IMR-90 (cell line): ENCODE data around the gene SLC1A1. TPM values are rescaled to one million over a fixed set of nuclear protein-coding genes. Genes with fewer than 3 reads are reported as not detected.

Experiments
- ATAC-seq: fragments of 200-7000 bp; cut with Tn5 transposase; 2 replicates; pipeline ENCODE4 v1.9.1; 2020; ENCODE audit warnings: low read depth, mild to moderate bottlenecking, moderate library complexity
- Bru-seq: library from RNA; stranded (reverse); fragments of 400-500 nt; gene quantifications from one replicate; lab custom pipeline; 2021; lab: Mats Ljungman, UMichigan
- BruChase-seq, 2 experiments: library from RNA; stranded (reverse); fragments of 400-500 nt; gene quantifications; one replicate each; lab custom pipeline; 2021; lab: Mats Ljungman, UMichigan
- BruUV-seq: library from RNA; stranded (reverse); fragments of 400-500 nt; replicated peaks from 2 replicates; lab custom pipeline; 2021; lab: Mats Ljungman, UMichigan
- CTCF ChIA-PET: fragments of 300-600 bp; formaldehyde crosslinking; extraction: SDS; loops from one replicate; lab custom pipeline; 2021; ENCODE audit warnings: antibody characterized with exemption; lab: Yijun Ruan, JAX
- POLR2A ChIA-PET: fragments of 300-600 bp; sonication (Branson Sonifier 250); formaldehyde crosslinking; loops from one replicate; lab custom pipeline; 2022; ENCODE audit warnings: antibody characterized with exemption; ENCODE audit not compliant: unreplicated experiment; lab: Charles Lee
- DNase-seq: peaks from one replicate; pipeline ENCODE4 v3.0.0; 2013
- H2AFZ ChIP-seq: replicated peaks from 2 replicates; pipeline ENCODE3; 2013; ENCODE audit warnings: low read length, mild to moderate bottlenecking; ENCODE audit not compliant: poor library complexity
- H2AK5ac ChIP-seq: 2 replicates; pipeline ENCODE4 v1.6.1; 2013; ENCODE audit warnings: low read depth, low read length, inconsistent platforms
- H2AK9ac ChIP-seq: replicated peaks from 2 replicates; pipeline ENCODE3; 2013; ENCODE audit warnings: mild to moderate bottlenecking, low read depth, low read length, moderate library complexity; ENCODE audit not compliant: poor library complexity
- H2BK120ac ChIP-seq: 2 replicates; pipeline ENCODE4 v1.6.1; 2013; ENCODE audit warnings: low read depth, low read length, inconsistent platforms
- H2BK15ac ChIP-seq: 3 replicates; pipeline ENCODE4 v1.6.1; 2013; ENCODE audit warnings: low read depth, low read length, inconsistent platforms
- H2BK20ac ChIP-seq: 2 replicates; pipeline ENCODE4 v1.6.1; 2013; ENCODE audit warnings: low read depth, mild to moderate bottlenecking, inconsistent platforms, low read length, moderate library complexity
- H2BK5ac ChIP-seq: 2 replicates; pipeline ENCODE4 v1.6.1; 2013; ENCODE audit warnings: mild to moderate bottlenecking, low read depth, low read length, inconsistent platforms; ENCODE audit not compliant: poor library complexity, severe bottlenecking
- H3K14ac ChIP-seq: replicated peaks from 2 replicates; pipeline ENCODE4 v1.6.1; 2013; ENCODE audit warnings: low read depth, low read length, inconsistent platforms
- H3K18ac ChIP-seq: 2 replicates; pipeline ENCODE4 v1.6.1; 2013; ENCODE audit warnings: low read depth, low read length, control low read depth
- H3K23ac ChIP-seq: 2 replicates; pipeline ENCODE4 v1.6.1; 2013; ENCODE audit warnings: low read depth, low read length, inconsistent platforms
- H3K27ac ChIP-seq: 2 replicates; pipeline ENCODE4 v1.5.1; 2013; ENCODE audit warnings: mild to moderate bottlenecking, control low read depth, low read length; ENCODE audit not compliant: insufficient read depth
- H3K27me3 ChIP-seq: 2 replicates; pipeline ENCODE4 v1.6.1; 2013; ENCODE audit warnings: low read length; ENCODE audit not compliant: control insufficient read depth, insufficient read depth
- H3K36me3 ChIP-seq: 2 replicates; pipeline ENCODE4 v1.6.1; 2013; ENCODE audit warnings: low read length, mixed read lengths; ENCODE audit not compliant: control insufficient read depth, insufficient read depth
- H3K4ac ChIP-seq: 2 replicates; pipeline ENCODE4 v1.6.1; 2013; ENCODE audit warnings: low read depth, low read length, inconsistent platforms
- H3K4me1 ChIP-seq: 2 replicates; pipeline ENCODE4 v1.6.1; 2013; ENCODE audit warnings: low read length, mixed read lengths; ENCODE audit not compliant: control insufficient read depth, insufficient read depth
- H3K4me2 ChIP-seq: 2 replicates; pipeline ENCODE4 v1.6.1; 2013; ENCODE audit warnings: low read depth, mild to moderate bottlenecking, control low read depth, low read length, moderate library complexity
- H3K4me3 ChIP-seq: 2 replicates; pipeline ENCODE4 v1.5.1; 2013; ENCODE audit warnings: low read depth, mild to moderate bottlenecking, control low read depth, low read length, moderate library complexity; ENCODE audit not compliant: insufficient read depth
- H3K56ac ChIP-seq: 2 replicates; pipeline ENCODE4 v1.6.1; 2013; ENCODE audit warnings: low read length, inconsistent platforms; ENCODE audit not compliant: insufficient read depth; ENCODE audit errors: extremely low read depth
- H3K79me1 ChIP-seq, 2 experiments: 2 replicates each; pipeline ENCODE4 v1.6.1; 2013; ENCODE audit warnings: low read length in 2 of 2, inconsistent platforms in 1 of 2, low read depth in 1 of 2
- H3K9ac ChIP-seq: 2 replicates; pipeline ENCODE4 v1.6.1; 2013; ENCODE audit warnings: low read depth, low read length, control low read depth
- H3K9me1 ChIP-seq: 2 replicates; pipeline ENCODE4 v1.6.1; 2013; ENCODE audit warnings: low read length, inconsistent platforms; ENCODE audit not compliant: insufficient read depth
- H3K9me3 ChIP-seq: 2 replicates; pipeline ENCODE4 v1.6.1; 2013; ENCODE audit warnings: low read length; ENCODE audit not compliant: control insufficient read depth, insufficient read depth
- H4K20me1 ChIP-seq: 2 replicates; pipeline ENCODE4 v1.6.1; 2013; ENCODE audit warnings: low read length, inconsistent platforms; ENCODE audit not compliant: insufficient read depth
- H4K5ac ChIP-seq: 2 replicates; pipeline ENCODE4 v1.6.1; 2013; ENCODE audit warnings: mild to moderate bottlenecking, low read depth, low read length, control low read depth
- H4K8ac ChIP-seq, 2 experiments: 2 replicates each; pipeline ENCODE4 v1.6.1; 2013; ENCODE audit warnings: low read depth in 2 of 2, low read length in 2 of 2, control low read depth in 1 of 2, inconsistent platforms in 1 of 2
- H4K91ac ChIP-seq: 2 replicates; pipeline ENCODE4 v1.6.1; 2013; ENCODE audit warnings: low read depth, low read length, inconsistent platforms; ENCODE audit not compliant: insufficient read depth
- BHLHE40 ChIP-seq: fragments of 150-350 bp; IDR thresholded peaks from 2 replicates; pipeline ENCODE4 v1.6.1; 2016; ENCODE audit warnings: mild to moderate bottlenecking, low read depth, low read length
- CEBPB ChIP-seq: IDR thresholded peaks from 2 replicates; pipeline ENCODE4 v1.6.1; 2012; ENCODE audit warnings: low read depth, low read length, improper control_type of control experiment
- FOS ChIP-seq: fragments of 150-350 bp; IDR thresholded peaks from 2 replicates; pipeline ENCODE4 v1.6.1; 2016; ENCODE audit warnings: low read depth, low read length
- MAFK ChIP-seq: IDR thresholded peaks from 2 replicates; pipeline ENCODE4 v1.6.1; 2012; ENCODE audit warnings: low read depth, low read length, improper control_type of control experiment
- RFX5 ChIP-seq: IDR thresholded peaks from 2 replicates; pipeline ENCODE4 v1.8.0; 2012; ENCODE audit warnings: low read depth, mild to moderate bottlenecking, low read length, moderate library complexity
- WGBS, 2 experiments: methylation state at CpG; one replicate each; pipeline versions ENCODE4 v1.1.5 to v1.1.7; 2013; ENCODE audit warnings: missing lambda C conversion rate in 2 of 2; ENCODE audit not compliant: insufficient read length in 1 of 2; ENCODE audit errors: extremely low coverage in 2 of 2; 5-methylcytosine and 5-hydroxymethylcytosine counted together
- dilution Hi-C: fragments of 300-500 bp; cut with HindIII; formaldehyde crosslinking; loops from one replicate; pipeline ENCODE4 v1.14.3; 2018; ENCODE audit warnings: low sequenced_read_pairs; ENCODE audit not compliant: unreplicated experiment
- in situ Hi-C: fragments of 300-500 bp; cut with MboI; formaldehyde crosslinking; loops from 3 replicates; pipeline ENCODE4 v1.14.3; 2019; ENCODE audit warnings: low sequenced_read_pairs, inconsistent platforms, mixed read lengths
- intact Hi-C: fragments of 100-400 bp; cut with micrococcal nuclease; formaldehyde crosslinking; loops from 2 replicates; pipeline ENCODE4 v1.10.0; 2022
- long read RNA-seq: library from polyadenylated mRNA; unstranded; transcript quantifications from one replicate; pipeline ENCODE4 v2.0.0, GENCODE V29; 2021; ENCODE audit not compliant: unreplicated experiment
- polyA plus RNA-seq, 3 experiments: library from polyadenylated mRNA; depleted of rRNA; stranded (reverse); fragments of >200 nt; gene quantifications; 2 replicates each; pipeline ENCODE4 v1.2.3, GENCODE V29; 2012; ENCODE audit warnings: low replicate concordance in 1 of 3
- total RNA-seq: library from RNA; depleted of rRNA; stranded (reverse); fragments of >200 nt; gene quantifications from 2 replicates; pipeline ENCODE4 v1.2.3, GENCODE V29; 2012; rRNA removed
- TF ChIP-seq, protein P1 (sequence below): conservative IDR thresholded peaks from 2 replicates; pipeline ENCODE4 v1.5.1; 2012; ENCODE audit warnings: mild to moderate bottlenecking, low read depth, low read length, improper control_type of control experiment

The SLC1A1 gene
- 3.9 and 4.1 TPM in 2 replicates for total RNA-seq
- 1.7 and 2.2 TPM in 2 replicates for polyA plus RNA-seq (2012; rRNA removed)
- 1.2 and 1.7 TPM in 2 replicates for polyA plus RNA-seq (2012; cell fraction: cytosol; rRNA removed)
- 0.72 and 2.0 TPM in 2 replicates for polyA plus RNA-seq (2012; cell fraction: nucleus; rRNA removed; ENCODE audit: low replicate concordance)
- percentile 57 among the genes with signal in this experiment for Bru-seq, nascent RNA
- percentile 51 among the genes with signal in this experiment for BruChase-seq, experiment 1, labeled RNA remaining after a 6-hour chase
- BruChase-seq, experiment 2, labeled RNA remaining after a 2-hour chase, result percentile 52 among the genes with signal in this experiment
- long read RNA-seq, transcript SLC1A1-201 (12 exons, 3,722 nt), result major isoform, 20 of 30 reads
- long read RNA-seq, partial matches to known transcripts, result 2 of 30 reads
- long read RNA-seq, other reads (novel, unspliced or antisense), result 8 of 30 reads

DNA sequence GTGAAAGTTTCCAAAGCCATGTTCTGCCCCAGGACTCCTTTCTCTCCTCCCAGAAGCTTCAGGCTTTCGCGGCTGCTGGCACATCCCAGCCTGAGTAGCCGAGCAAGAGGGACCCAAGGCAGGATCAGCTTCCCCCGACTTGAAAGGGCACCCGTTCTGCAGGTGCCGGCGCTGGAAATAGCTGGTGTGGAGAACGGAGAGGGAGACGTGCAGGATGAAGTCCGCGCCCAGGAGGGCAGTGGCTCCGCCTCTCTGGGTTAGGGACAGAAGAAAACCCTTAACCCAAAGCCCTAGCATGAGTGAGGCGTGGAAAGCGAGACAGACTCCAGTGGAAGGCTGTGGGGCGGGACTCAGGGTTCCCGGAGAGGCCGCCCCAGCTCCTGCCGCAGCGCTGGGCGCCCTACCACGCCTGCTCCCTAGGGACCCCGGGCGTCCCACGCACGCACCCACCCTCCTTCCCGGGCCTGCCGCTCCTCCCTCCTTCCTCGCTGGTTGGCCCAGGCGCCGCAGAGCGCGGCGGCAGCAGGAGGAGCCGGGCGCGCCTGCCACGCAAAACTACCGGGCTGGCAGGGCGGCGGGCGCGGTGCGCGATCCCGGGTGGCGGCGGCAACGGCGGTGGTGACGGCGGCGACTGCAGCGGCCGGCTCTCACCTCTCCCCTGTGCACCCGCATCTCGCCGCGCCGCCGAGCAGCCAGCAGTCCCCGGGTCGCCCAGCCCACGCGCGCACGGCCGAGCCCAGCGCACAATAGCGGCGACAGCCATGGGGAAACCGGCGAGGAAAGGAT is at the start of gene SLC1A1:
SLC1A1 (plus strand) TSS at position 550 of the 786 bp plus-strand sequence; CDS start at position 762, 212 bp downstream.
- Histone ChIP-seq H3K4me1 (peaks cover 3% of the 10 kb centered on the region; the same call in 1 of the 2 replicates), H2AK5ac (no peak within 1 kb of the TSS), H3K4me3 (peak within 1 kb of the TSS; percentile 90), H2AFZ (peak within 1 kb of the TSS; percentile 90), H2BK15ac (no peak within 1 kb of the TSS), H4K20me1 (no peaks in the 10 kb centered on the region), H4K91ac (no peak within 1 kb of the TSS), H4K5ac (no peak within 1 kb of the TSS; the same call in 1 of the 2 replicates), H3K36me3 (no peaks in the 10 kb centered on the region), H4K8ac (no peak within 1 kb of the TSS), H3K27me3 (peaks cover 18% of the 10 kb centered on the region), H3K79me1 (no peaks in the 10 kb centered on the region), H2BK5ac (no peak within 1 kb of the TSS), H3K18ac (no peak within 1 kb of the TSS), H2AK9ac (no peak within 1 kb of the TSS), H3K27ac (no peak within 1 kb of the TSS; the same call in 1 of the 2 replicates), H2BK120ac (no peak within 1 kb of the TSS), H3K4ac (no peak within 1 kb of the TSS), H3K23ac (no peak within 1 kb of the TSS), H3K56ac (no peak within 1 kb of the TSS), H3K9me1 (no peaks in the 10 kb centered on the region), H3K4me2 (peak within 1 kb of the TSS; percentile 94), H3K9me3 (no peaks in the 10 kb centered on the region), H3K9ac (peak within 1 kb of the TSS; percentile 81), H2BK20ac (no peak within 1 kb of the TSS), H3K14ac (no peak within 1 kb of the TSS)
- WGBS, 2 experiments, result 2% methylated on average over 34 of the region's 72 CpGs; no CpG with 5 or more reads in 1 of the 2 experiments
- ChIA-PET POLR2A (no interaction called here), CTCF (interaction anchor here (0.6 to 1.1 kb wide), 3 partner anchors 15 to 1272 kb away, joined by 3 read pairs; no protein-coding TSS in a partner anchor)
- DNase-seq (peak; percentile 21), ATAC-seq (peak; percentile 86)
- TF ChIP-seq FOS, result no peak
- TF ChIP-seq, protein P1, sequence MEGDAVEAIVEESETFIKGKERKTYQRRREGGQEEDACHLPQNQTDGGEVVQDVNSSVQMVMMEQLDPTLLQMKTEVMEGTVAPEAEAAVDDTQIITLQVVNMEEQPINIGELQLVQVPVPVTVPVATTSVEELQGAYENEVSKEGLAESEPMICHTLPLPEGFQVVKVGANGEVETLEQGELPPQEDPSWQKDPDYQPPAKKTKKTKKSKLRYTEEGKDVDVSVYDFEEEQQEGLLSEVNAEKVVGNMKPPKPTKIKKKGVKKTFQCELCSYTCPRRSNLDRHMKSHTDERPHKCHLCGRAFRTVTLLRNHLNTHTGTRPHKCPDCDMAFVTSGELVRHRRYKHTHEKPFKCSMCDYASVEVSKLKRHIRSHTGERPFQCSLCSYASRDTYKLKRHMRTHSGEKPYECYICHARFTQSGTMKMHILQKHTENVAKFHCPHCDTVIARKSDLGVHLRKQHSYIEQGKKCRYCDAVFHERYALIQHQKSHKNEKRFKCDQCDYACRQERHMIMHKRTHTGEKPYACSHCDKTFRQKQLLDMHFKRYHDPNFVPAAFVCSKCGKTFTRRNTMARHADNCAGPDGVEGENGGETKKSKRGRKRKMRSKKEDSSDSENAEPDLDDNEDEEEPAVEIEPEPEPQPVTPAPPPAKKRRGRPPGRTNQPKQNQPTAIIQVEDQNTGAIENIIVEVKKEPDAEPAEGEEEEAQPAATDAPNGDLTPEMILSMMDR, result no peak
- no peak for TF ChIP-seq BHLHE40
- no peak for TF ChIP-seq MAFK
- TF ChIP-seq RFX5, result no peak
- no peak for TF ChIP-seq CEBPB
- BruUV-seq, result no TSS peak
- dilution Hi-C loops, result no loop called here
- in situ Hi-C loops, result no loop called here
- intact Hi-C loops, result no loop called here
